ENCODE data around the gene MATN4.

MATN4 gene

GRCh38 chr20:45346291-45346718, 38.2 kb upstream of the MATN4 start:
- H3K9ac ChIP-seq (ENCODE audit: low read depth, low read length): no peak overlapping the region
- H3K36me3 ChIP-seq (ENCODE audit: control insufficient read depth, insufficient read depth, low read length): no peaks in the 10 kb centered on the region
- H3K4me3 ChIP-seq (ENCODE audit: low read depth, low read length): peak overlapping the region; percentile 82

GRCh38 chr20:45345104-45345936, 37.2 kb upstream of the MATN4 start:
- H3K4me3 ChIP-seq (ENCODE audit: low read depth, low read length): peak overlapping the region; percentile 37
- no peaks in the 10 kb centered on the region for H3K27me3 ChIP-seq (ENCODE audit: control insufficient read depth, insufficient read depth, low read length)
- H3K9me3 ChIP-seq (ENCODE audit: control insufficient read depth, insufficient read depth, low read length): no peaks in the 10 kb centered on the region
- peaks cover 65% of the 10 kb centered on the region for H3K4me1 ChIP-seq (ENCODE audit: control insufficient read depth, insufficient read depth, low read length)
- peaks cover 4% of the 10 kb centered on the region for H3K36me3 ChIP-seq (ENCODE audit: control insufficient read depth, insufficient read depth, low read length)
- H3K9ac ChIP-seq (ENCODE audit: low read depth, low read length): no peak overlapping the region

More at GRCh38 chr20:45346291-45346718, 38.2 kb upstream of the MATN4 start:
- Histone ChIP-seq H3K9me3 (ENCODE audit: control insufficient read depth, insufficient read depth, low read length) (no peaks in the 10 kb centered on the region), H3K4me1 (ENCODE audit: control insufficient read depth, insufficient read depth, low read length) (peaks cover 55% of the 10 kb centered on the region), H3K27me3 (ENCODE audit: control insufficient read depth, insufficient read depth, low read length) (no peaks in the 10 kb centered on the region)

- no peaks in the 10 kb centered on the region for H3K27me3 ChIP-seq (ENCODE audit: control insufficient read depth, insufficient read depth, low read length)
- H3K9ac ChIP-seq (ENCODE audit: low read depth, low read length): no peak overlapping the region
- H3K4me3 ChIP-seq (ENCODE audit: low read depth, low read length): peak overlapping the region; percentile 37
- H3K36me3 ChIP-seq (ENCODE audit: control insufficient read depth, insufficient read depth, low read length): peaks cover 4% of the 10 kb centered on the region
- no peaks in the 10 kb centered on the region for H3K9me3 ChIP-seq (ENCODE audit: control insufficient read depth, insufficient read depth, low read length)
- peaks cover 72% of the 10 kb centered on the region for H3K4me1 ChIP-seq (ENCODE audit: control insufficient read depth, insufficient read depth, low read length)
These were observed 36.2 kb upstream of the MATN4 start for GRCh38 chr20:45344168-45344860.

GRCh38 chr20:45343532-45344167, 35.6 kb upstream of the MATN4 start:
- Histone ChIP-seq H3K9ac (ENCODE audit: low read depth, low read length) (peak overlapping the region; percentile 58), H3K4me1 (ENCODE audit: control insufficient read depth, insufficient read depth, low read length) (peaks cover 75% of the 10 kb centered on the region), H3K4me3 (ENCODE audit: low read depth, low read length) (peak overlapping the region; percentile 14), H3K36me3 (ENCODE audit: control insufficient read depth, insufficient read depth, low read length) (peaks cover 4% of the 10 kb centered on the region), H3K27me3 (ENCODE audit: control insufficient read depth, insufficient read depth, low read length) (no peaks in the 10 kb centered on the region), H3K9me3 (ENCODE audit: control insufficient read depth, insufficient read depth, low read length) (no peaks in the 10 kb centered on the region)

GRCh38 chr20:45342855-45343531, 34.9 kb upstream of the MATN4 start:
- Histone ChIP-seq H3K36me3 (ENCODE audit: control insufficient read depth, insufficient read depth, low read length) (peaks cover 4% of the 10 kb centered on the region), H3K27me3 (ENCODE audit: control insufficient read depth, insufficient read depth, low read length) (no peaks in the 10 kb centered on the region), H3K4me1 (ENCODE audit: control insufficient read depth, insufficient read depth, low read length) (peaks cover 81% of the 10 kb centered on the region), H3K9me3 (ENCODE audit: control insufficient read depth, insufficient read depth, low read length) (no peaks in the 10 kb centered on the region), H3K4me3 (ENCODE audit: low read depth, low read length) (peak overlapping the region; percentile 62), H3K9ac (ENCODE audit: low read depth, low read length) (peak overlapping the region; percentile 58)

GRCh38 chr20:45341939-45342854, 34.1 kb upstream of the MATN4 start:
- H3K36me3 ChIP-seq (ENCODE audit: control insufficient read depth, insufficient read depth, low read length): peaks cover 4% of the 10 kb centered on the region
- peaks cover 88% of the 10 kb centered on the region for H3K4me1 ChIP-seq (ENCODE audit: control insufficient read depth, insufficient read depth, low read length)
- no peaks in the 10 kb centered on the region for H3K27me3 ChIP-seq (ENCODE audit: control insufficient read depth, insufficient read depth, low read length)
- peak overlapping the region; percentile 62 for H3K4me3 ChIP-seq (ENCODE audit: low read depth, low read length)
- H3K9me3 ChIP-seq (ENCODE audit: control insufficient read depth, insufficient read depth, low read length): no peaks in the 10 kb centered on the region
- H3K9ac ChIP-seq (ENCODE audit: low read depth, low read length): peak overlapping the region; percentile 58

GRCh38 chr20:45341579-45341938, 33.5 kb upstream of the MATN4 start:
- peak overlapping the region; percentile 62 for H3K4me3 ChIP-seq (ENCODE audit: low read depth, low read length)
- peaks cover 88% of the 10 kb centered on the region for H3K4me1 ChIP-seq (ENCODE audit: control insufficient read depth, insufficient read depth, low read length)
- H3K9ac ChIP-seq (ENCODE audit: low read depth, low read length): peak overlapping the region; percentile 32

GRCh38 chr20:45340951-45341350, 32.9 kb upstream of the MATN4 start:
- H3K27me3 ChIP-seq (ENCODE audit: control insufficient read depth, insufficient read depth, low read length): no peaks in the 10 kb centered on the region
- H3K4me1 ChIP-seq (ENCODE audit: control insufficient read depth, insufficient read depth, low read length): peaks cover 82% of the 10 kb centered on the region
- H3K9me3 ChIP-seq (ENCODE audit: control insufficient read depth, insufficient read depth, low read length): no peaks in the 10 kb centered on the region
- peak overlapping the region; percentile 32 for H3K9ac ChIP-seq (ENCODE audit: low read depth, low read length)
- H3K36me3 ChIP-seq (ENCODE audit: control insufficient read depth, insufficient read depth, low read length): peaks cover 4% of the 10 kb centered on the region
- H3K4me3 ChIP-seq (ENCODE audit: low read depth, low read length): peak overlapping the region; percentile 62

More at GRCh38 chr20:45341579-45341938, 33.5 kb upstream of the MATN4 start:
- Histone ChIP-seq H3K36me3 (ENCODE audit: control insufficient read depth, insufficient read depth, low read length) (peaks cover 4% of the 10 kb centered on the region), H3K27me3 (ENCODE audit: control insufficient read depth, insufficient read depth, low read length) (no peaks in the 10 kb centered on the region), H3K9me3 (ENCODE audit: control insufficient read depth, insufficient read depth, low read length) (no peaks in the 10 kb centered on the region)

- Histone ChIP-seq H3K9ac (ENCODE audit: low read depth, low read length) (peak overlapping the region; percentile 29), H3K9me3 (ENCODE audit: control insufficient read depth, insufficient read depth, low read length) (no peaks in the 10 kb centered on the region), H3K4me1 (ENCODE audit: control insufficient read depth, insufficient read depth, low read length) (peaks cover 76% of the 10 kb centered on the region), H3K36me3 (ENCODE audit: control insufficient read depth, insufficient read depth, low read length) (peaks cover 4% of the 10 kb centered on the region), H3K27me3 (ENCODE audit: control insufficient read depth, insufficient read depth, low read length) (no peaks in the 10 kb centered on the region), H3K4me3 (ENCODE audit: low read depth, low read length) (no peak overlapping the region)
These were observed 32.2 kb upstream of the MATN4 start for GRCh38 chr20:45340236-45340847.

- H3K9ac ChIP-seq (ENCODE audit: low read depth, low read length): no peak overlapping the region
- no peaks in the 10 kb centered on the region for H3K9me3 ChIP-seq (ENCODE audit: control insufficient read depth, insufficient read depth, low read length)
- H3K4me3 ChIP-seq (ENCODE audit: low read depth, low read length): no peak overlapping the region
- no peaks in the 10 kb centered on the region for H3K27me3 ChIP-seq (ENCODE audit: control insufficient read depth, insufficient read depth, low read length)
- peaks cover 4% of the 10 kb centered on the region for H3K36me3 ChIP-seq (ENCODE audit: control insufficient read depth, insufficient read depth, low read length)
- H3K4me1 ChIP-seq (ENCODE audit: control insufficient read depth, insufficient read depth, low read length): peaks cover 71% of the 10 kb centered on the region
These were observed 31.7 kb upstream of the MATN4 start for GRCh38 chr20:45339799-45340198.
